GM21576 (cell line): ENCODE measurements around the gene CA12.

Source experiments
- ATAC-seq: cut with Tn5 transposase; IDR thresholded peaks from one replicate; pipeline ENCODE4 v1.9.1; 2021; ENCODE audit warnings: mild to moderate bottlenecking, moderate library complexity; ENCODE audit not compliant: unreplicated experiment

The CA12 gene

GRCh38 chr15:63276342-63277037 is 105.2 kb downstream of the CA12 start:
- peak; percentile 13 for ATAC-seq

- ATAC-seq, result no peak
Observed at GRCh38 chr15:63274427-63274826, 107.2 kb downstream of the CA12 start.
